ENCODE measurements around the gene ABCA9.

Gene ABCA9

GRCh38 chr17:69090365-69090764 lies 29.6 kb upstream of the ABCA9 start:
- Histone ChIP-seq H3K27ac (ENCODE audit: low read length) (no peak overlapping the region), H3K27me3 (ENCODE audit: insufficient read depth, low read length, poor library complexity) (peaks cover 11% of the 10 kb centered on the region), H3K9me3 (ENCODE audit: insufficient read depth, low read length, severe bottlenecking) (no peaks in the 10 kb centered on the region), H3K36me3 (ENCODE audit: insufficient read depth, low read length) (no peaks in the 10 kb centered on the region), H3K4me2 (ENCODE audit: insufficient read depth, low read length) (no peak overlapping the region), H4K20me1 (ENCODE audit: insufficient read depth, low read length) (no peaks in the 10 kb centered on the region), H3K79me2 (ENCODE audit: insufficient read depth, low read length) (no peaks in the 10 kb centered on the region), H3K9ac (ENCODE audit: low read depth, low read length) (no peak overlapping the region), H2AFZ (ENCODE audit: low read depth, low read length) (no peak overlapping the region), H3K4me1 (ENCODE audit: insufficient read depth, low read length) (no peaks in the 10 kb centered on the region), H3K4me3 (ENCODE audit: low read depth in 1 of 2, low read length in 2 of 2) (no peak overlapping the region)
- TF ChIP-seq, protein P1, sequence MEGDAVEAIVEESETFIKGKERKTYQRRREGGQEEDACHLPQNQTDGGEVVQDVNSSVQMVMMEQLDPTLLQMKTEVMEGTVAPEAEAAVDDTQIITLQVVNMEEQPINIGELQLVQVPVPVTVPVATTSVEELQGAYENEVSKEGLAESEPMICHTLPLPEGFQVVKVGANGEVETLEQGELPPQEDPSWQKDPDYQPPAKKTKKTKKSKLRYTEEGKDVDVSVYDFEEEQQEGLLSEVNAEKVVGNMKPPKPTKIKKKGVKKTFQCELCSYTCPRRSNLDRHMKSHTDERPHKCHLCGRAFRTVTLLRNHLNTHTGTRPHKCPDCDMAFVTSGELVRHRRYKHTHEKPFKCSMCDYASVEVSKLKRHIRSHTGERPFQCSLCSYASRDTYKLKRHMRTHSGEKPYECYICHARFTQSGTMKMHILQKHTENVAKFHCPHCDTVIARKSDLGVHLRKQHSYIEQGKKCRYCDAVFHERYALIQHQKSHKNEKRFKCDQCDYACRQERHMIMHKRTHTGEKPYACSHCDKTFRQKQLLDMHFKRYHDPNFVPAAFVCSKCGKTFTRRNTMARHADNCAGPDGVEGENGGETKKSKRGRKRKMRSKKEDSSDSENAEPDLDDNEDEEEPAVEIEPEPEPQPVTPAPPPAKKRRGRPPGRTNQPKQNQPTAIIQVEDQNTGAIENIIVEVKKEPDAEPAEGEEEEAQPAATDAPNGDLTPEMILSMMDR (IDR thresholded peaks at IDR 0.05; ENCODE audit: borderline replicate concordance, extremely low read depth, low read length, poor library complexity, severe bottlenecking): no peak
- no peak for TF ChIP-seq EZH2 (IDR thresholded peaks at IDR 0.05; ENCODE audit: borderline replicate concordance, low read depth, low read length, severe bottlenecking)
- ATAC-seq (ENCODE audit: insufficient read depth, low read depth) (no peak), DNase-seq (no peak)

- peaks cover 5% of the 10 kb centered on the region for H3K27me3 ChIP-seq (ENCODE audit: insufficient read depth, low read length, poor library complexity)
- no peaks in the 10 kb centered on the region for H3K9me3 ChIP-seq (ENCODE audit: insufficient read depth, low read length, severe bottlenecking)
- no peaks in the 10 kb centered on the region for H3K79me2 ChIP-seq (ENCODE audit: insufficient read depth, low read length)
- no peaks in the 10 kb centered on the region for H4K20me1 ChIP-seq (ENCODE audit: insufficient read depth, low read length)
- H3K4me2 ChIP-seq (ENCODE audit: insufficient read depth, low read length): no peak overlapping the region
- DNase-seq: no peak
- no peak for ATAC-seq (ENCODE audit: insufficient read depth, low read depth)
- no peak for TF ChIP-seq EZH2 (IDR thresholded peaks at IDR 0.05; ENCODE audit: borderline replicate concordance, low read depth, low read length, severe bottlenecking)
- TF ChIP-seq, protein P1 (IDR thresholded peaks at IDR 0.05; ENCODE audit: borderline replicate concordance, extremely low read depth, low read length, poor library complexity, severe bottlenecking): no peak
- no peak overlapping the region for H2AFZ ChIP-seq (ENCODE audit: low read depth, low read length)
- H3K9ac ChIP-seq (ENCODE audit: low read depth, low read length): no peak overlapping the region
- no peak overlapping the region for H3K27ac ChIP-seq (ENCODE audit: low read length)
- no peak overlapping the region for H3K4me3 ChIP-seq (ENCODE audit: low read depth in 1 of 2, low read length in 2 of 2)
- no peaks in the 10 kb centered on the region for H3K4me1 ChIP-seq (ENCODE audit: insufficient read depth, low read length)
- H3K36me3 ChIP-seq (ENCODE audit: insufficient read depth, low read length): no peaks in the 10 kb centered on the region
These were observed 28.0 kb upstream of the ABCA9 start for GRCh38 chr17:69088643-69089200.

GRCh38 chr17:69086641-69087040 lies 25.9 kb upstream of the ABCA9 start:
- no peaks in the 10 kb centered on the region for H3K4me1 ChIP-seq (ENCODE audit: insufficient read depth, low read length)
- no peak overlapping the region for H3K27ac ChIP-seq (ENCODE audit: low read length)
- no peaks in the 10 kb centered on the region for H3K9me3 ChIP-seq (ENCODE audit: insufficient read depth, low read length, severe bottlenecking)
- H4K20me1 ChIP-seq (ENCODE audit: insufficient read depth, low read length): no peaks in the 10 kb centered on the region
- H3K79me2 ChIP-seq (ENCODE audit: insufficient read depth, low read length): no peaks in the 10 kb centered on the region
- no peak for ATAC-seq (ENCODE audit: insufficient read depth, low read depth)
- no peak overlapping the region for H3K9ac ChIP-seq (ENCODE audit: low read depth, low read length)
- H3K36me3 ChIP-seq (ENCODE audit: insufficient read depth, low read length): no peaks in the 10 kb centered on the region
- H3K27me3 ChIP-seq (ENCODE audit: insufficient read depth, low read length, poor library complexity): no peaks in the 10 kb centered on the region
- DNase-seq: no peak
- TF ChIP-seq EZH2 (IDR thresholded peaks at IDR 0.05; ENCODE audit: borderline replicate concordance, low read depth, low read length, severe bottlenecking): no peak
- TF ChIP-seq, protein P1 (IDR thresholded peaks at IDR 0.05; ENCODE audit: borderline replicate concordance, extremely low read depth, low read length, poor library complexity, severe bottlenecking): no peak
- no peak overlapping the region for H3K4me2 ChIP-seq (ENCODE audit: insufficient read depth, low read length)
- H2AFZ ChIP-seq (ENCODE audit: low read depth, low read length): no peak overlapping the region
- H3K4me3 ChIP-seq (ENCODE audit: low read depth in 1 of 2, low read length in 2 of 2): no peak overlapping the region

- Histone ChIP-seq H3K36me3 (ENCODE audit: insufficient read depth, low read length) (no peaks in the 10 kb centered on the region), H3K4me2 (ENCODE audit: insufficient read depth, low read length) (no peak overlapping the region), H3K4me1 (ENCODE audit: insufficient read depth, low read length) (no peaks in the 10 kb centered on the region), H3K9ac (ENCODE audit: low read depth, low read length) (no peak overlapping the region), H3K4me3 (ENCODE audit: low read depth in 1 of 2, low read length in 2 of 2) (no peak overlapping the region), H3K79me2 (ENCODE audit: insufficient read depth, low read length) (no peaks in the 10 kb centered on the region), H3K9me3 (ENCODE audit: insufficient read depth, low read length, severe bottlenecking) (no peaks in the 10 kb centered on the region), H3K27me3 (ENCODE audit: insufficient read depth, low read length, poor library complexity) (no peaks in the 10 kb centered on the region), H3K27ac (ENCODE audit: low read length) (no peak overlapping the region), H4K20me1 (ENCODE audit: insufficient read depth, low read length) (no peaks in the 10 kb centered on the region), H2AFZ (ENCODE audit: low read depth, low read length) (no peak overlapping the region)
- ATAC-seq (ENCODE audit: insufficient read depth, low read depth): no peak
- no peak for DNase-seq
- TF ChIP-seq EZH2 (IDR thresholded peaks at IDR 0.05; ENCODE audit: borderline replicate concordance, low read depth, low read length, severe bottlenecking): no peak
- TF ChIP-seq, protein P1 (IDR thresholded peaks at IDR 0.05; ENCODE audit: borderline replicate concordance, extremely low read depth, low read length, poor library complexity, severe bottlenecking): peak; percentile 32
These were observed 24.2 kb upstream of the ABCA9 start for GRCh38 chr17:69084911-69085310.

All from DND-41 (cell line).